Activated T-cell treated with anti-CD3 and anti-CD28 coated beads for 4 hours (primary cell): ENCODE measurements around the gene UCN2.
"Not testable (repeated sequence)": the region's sequence is repeated elsewhere in the genome, so short reads cannot be mapped to it uniquely, and the experiment has no call there.

Experiments used
- DNase-seq: peaks from one replicate; pipeline ENCODE4 v3.0.0-alpha.2; 2020

Gene UCN2

GRCh38 chr3:48532271-48532976 is 31.2 kb downstream of the UCN2 start:
- no peak for DNase-seq

- DNase-seq, result not testable (repeated sequence)
These were observed 32.9 kb downstream of the UCN2 start for GRCh38 chr3:48530701-48531100.

- no peak for DNase-seq
These were observed 34.8 kb downstream of the UCN2 start for GRCh38 chr3:48528754-48529153.

GRCh38 chr3:48528048-48528447 is 35.5 kb downstream of the UCN2 start:
- DNase-seq, result no peak

GRCh38 chr3:48524970-48525369 is 38.6 kb downstream of the UCN2 start:
- DNase-seq, result no peak

GRCh38 chr3:48521635-48522034 is 41.9 kb downstream of the UCN2 start:
- no peak for DNase-seq

- DNase-seq, result no peak
These were observed 44.3 kb downstream of the UCN2 start for GRCh38 chr3:48519277-48519643.

- DNase-seq, result no peak
These were observed 44.8 kb downstream of the UCN2 start for GRCh38 chr3:48518638-48519276.

GRCh38 chr3:48518069-48518468 is 45.5 kb downstream of the UCN2 start:
- DNase-seq, result no peak

- no peak for DNase-seq
These were observed 47.0 kb downstream of the UCN2 start for GRCh38 chr3:48516571-48516970.

GRCh38 chr3:48514431-48515227 is 49.0 kb downstream of the UCN2 start:
- no peak for DNase-seq
